22Rv1 (cell line): ENCODE results near the gene LIPA.

ENCODE experiments used
- H3K27ac ChIP-seq: fragments of 450-650 bp; 2 replicates; pipeline ENCODE4 v1.5.1; 2017
- CTCF ChIP-seq: fragments of 450-650 bp; IDR thresholded peaks from 2 replicates; pipeline ENCODE4 v1.5.1; 2017; ENCODE audit warnings: mild to moderate bottlenecking
- ZFX ChIP-seq: fragments of 450-650 bp; IDR thresholded peaks from 2 replicates; pipeline ENCODE4 v1.6.1; 2017; ENCODE audit warnings: antibody characterized with exemption, borderline replicate concordance

LIPA gene

GRCh38 chr10:89215511-89215910 lies 36.1 kb downstream of the LIPA start:
- no peak overlapping the region for H3K27ac ChIP-seq
- TF ChIP-seq CTCF, result no peak
- no peak for TF ChIP-seq ZFX

- no peak overlapping the region for H3K27ac ChIP-seq
Measured at GRCh38 chr10:89214566-89215165, 36.9 kb downstream of the LIPA start.

GRCh38 chr10:89213191-89213808 lies 38.3 kb downstream of the LIPA start:
- H3K27ac ChIP-seq, result no peak overlapping the region
- peak; percentile 87 for TF ChIP-seq CTCF
- no peak for TF ChIP-seq ZFX

More at GRCh38 chr10:89214566-89215165, 36.9 kb downstream of the LIPA start:
- no peak for TF ChIP-seq ZFX
- no peak for TF ChIP-seq CTCF

GRCh38 chr10:89210794-89211425 lies 40.7 kb downstream of the LIPA start:
- H3K27ac ChIP-seq, result no peak overlapping the region

GRCh38 chr10:89209718-89210117 lies 41.9 kb downstream of the LIPA start:
- H3K27ac ChIP-seq, result no peak overlapping the region
- TF ChIP-seq CTCF (no peak), ZFX (no peak)

More at GRCh38 chr10:89210794-89211425, 40.7 kb downstream of the LIPA start:
- TF ChIP-seq ZFX, result no peak
- TF ChIP-seq CTCF, result no peak

GRCh38 chr10:89207801-89208551 lies 43.6 kb downstream of the LIPA start:
- no peak overlapping the region for H3K27ac ChIP-seq
- TF ChIP-seq ZFX, result no peak
- no peak for TF ChIP-seq CTCF
